ENCODE measurements around the gene CDC5L.

DNA sequence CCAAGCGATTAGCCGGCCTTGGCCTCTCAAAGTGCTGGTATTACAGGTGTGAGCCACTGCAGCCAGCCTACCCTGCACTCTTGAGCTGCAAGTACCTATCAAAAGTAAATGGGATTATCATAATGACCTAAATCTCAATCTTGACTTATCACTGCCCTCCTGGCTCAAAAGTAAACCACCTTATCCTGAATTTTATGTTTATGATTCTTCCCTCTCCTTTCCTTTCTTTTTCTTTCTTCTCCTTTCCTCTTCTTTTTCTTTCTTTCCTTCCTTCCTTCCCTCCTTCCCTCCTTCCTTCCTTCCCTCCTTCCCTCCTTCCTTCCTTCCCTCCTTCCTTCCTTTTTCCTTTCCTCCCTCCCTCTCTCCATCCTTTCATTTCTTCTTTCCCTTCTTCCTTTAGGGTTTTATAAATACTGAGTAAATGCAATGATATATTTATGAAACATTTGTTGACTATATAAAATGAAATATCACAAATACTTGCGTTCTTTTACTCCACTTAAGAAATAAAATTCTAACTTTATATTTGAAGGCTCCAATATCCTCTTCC, 24.1 kb upstream of the CDC5L start:
- TF ChIP-seq, protein P1, sequence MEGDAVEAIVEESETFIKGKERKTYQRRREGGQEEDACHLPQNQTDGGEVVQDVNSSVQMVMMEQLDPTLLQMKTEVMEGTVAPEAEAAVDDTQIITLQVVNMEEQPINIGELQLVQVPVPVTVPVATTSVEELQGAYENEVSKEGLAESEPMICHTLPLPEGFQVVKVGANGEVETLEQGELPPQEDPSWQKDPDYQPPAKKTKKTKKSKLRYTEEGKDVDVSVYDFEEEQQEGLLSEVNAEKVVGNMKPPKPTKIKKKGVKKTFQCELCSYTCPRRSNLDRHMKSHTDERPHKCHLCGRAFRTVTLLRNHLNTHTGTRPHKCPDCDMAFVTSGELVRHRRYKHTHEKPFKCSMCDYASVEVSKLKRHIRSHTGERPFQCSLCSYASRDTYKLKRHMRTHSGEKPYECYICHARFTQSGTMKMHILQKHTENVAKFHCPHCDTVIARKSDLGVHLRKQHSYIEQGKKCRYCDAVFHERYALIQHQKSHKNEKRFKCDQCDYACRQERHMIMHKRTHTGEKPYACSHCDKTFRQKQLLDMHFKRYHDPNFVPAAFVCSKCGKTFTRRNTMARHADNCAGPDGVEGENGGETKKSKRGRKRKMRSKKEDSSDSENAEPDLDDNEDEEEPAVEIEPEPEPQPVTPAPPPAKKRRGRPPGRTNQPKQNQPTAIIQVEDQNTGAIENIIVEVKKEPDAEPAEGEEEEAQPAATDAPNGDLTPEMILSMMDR (IDR thresholded peaks at IDR 0.05 in 2 of 3, conservative IDR thresholded peaks at IDR 0.05 in 1 of 3; ENCODE audit: borderline replicate concordance in 1 of 3, insufficient read depth in 1 of 3, low read depth in 2 of 3, low read length in 2 of 3) = no peak
- TF ChIP-seq YY1 (IDR thresholded peaks at IDR 0.05; ENCODE audit: extremely low read depth, insufficient replicate concordance, low read depth, low read length) = no peak
- no peak for TF ChIP-seq POLR2AphosphoS5 (IDR thresholded peaks at IDR 0.05; ENCODE audit: low read depth, low read length)
- TF ChIP-seq EZH2 (IDR thresholded peaks at IDR 0.05) = no peak
